ENCODE data around the gene WWC2.

GRCh38 chr4:183173580-183174526 is 74.8 kb downstream of the WWC2 start:
- TF ChIP-seq POLR2A (IDR thresholded peaks at IDR 0.05) = no peak
- TF ChIP-seq, protein P1, sequence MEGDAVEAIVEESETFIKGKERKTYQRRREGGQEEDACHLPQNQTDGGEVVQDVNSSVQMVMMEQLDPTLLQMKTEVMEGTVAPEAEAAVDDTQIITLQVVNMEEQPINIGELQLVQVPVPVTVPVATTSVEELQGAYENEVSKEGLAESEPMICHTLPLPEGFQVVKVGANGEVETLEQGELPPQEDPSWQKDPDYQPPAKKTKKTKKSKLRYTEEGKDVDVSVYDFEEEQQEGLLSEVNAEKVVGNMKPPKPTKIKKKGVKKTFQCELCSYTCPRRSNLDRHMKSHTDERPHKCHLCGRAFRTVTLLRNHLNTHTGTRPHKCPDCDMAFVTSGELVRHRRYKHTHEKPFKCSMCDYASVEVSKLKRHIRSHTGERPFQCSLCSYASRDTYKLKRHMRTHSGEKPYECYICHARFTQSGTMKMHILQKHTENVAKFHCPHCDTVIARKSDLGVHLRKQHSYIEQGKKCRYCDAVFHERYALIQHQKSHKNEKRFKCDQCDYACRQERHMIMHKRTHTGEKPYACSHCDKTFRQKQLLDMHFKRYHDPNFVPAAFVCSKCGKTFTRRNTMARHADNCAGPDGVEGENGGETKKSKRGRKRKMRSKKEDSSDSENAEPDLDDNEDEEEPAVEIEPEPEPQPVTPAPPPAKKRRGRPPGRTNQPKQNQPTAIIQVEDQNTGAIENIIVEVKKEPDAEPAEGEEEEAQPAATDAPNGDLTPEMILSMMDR (IDR thresholded peaks at IDR 0.05) = no peak
